Measurements from ENCODE around the gene APP.

The APP gene

DNA sequence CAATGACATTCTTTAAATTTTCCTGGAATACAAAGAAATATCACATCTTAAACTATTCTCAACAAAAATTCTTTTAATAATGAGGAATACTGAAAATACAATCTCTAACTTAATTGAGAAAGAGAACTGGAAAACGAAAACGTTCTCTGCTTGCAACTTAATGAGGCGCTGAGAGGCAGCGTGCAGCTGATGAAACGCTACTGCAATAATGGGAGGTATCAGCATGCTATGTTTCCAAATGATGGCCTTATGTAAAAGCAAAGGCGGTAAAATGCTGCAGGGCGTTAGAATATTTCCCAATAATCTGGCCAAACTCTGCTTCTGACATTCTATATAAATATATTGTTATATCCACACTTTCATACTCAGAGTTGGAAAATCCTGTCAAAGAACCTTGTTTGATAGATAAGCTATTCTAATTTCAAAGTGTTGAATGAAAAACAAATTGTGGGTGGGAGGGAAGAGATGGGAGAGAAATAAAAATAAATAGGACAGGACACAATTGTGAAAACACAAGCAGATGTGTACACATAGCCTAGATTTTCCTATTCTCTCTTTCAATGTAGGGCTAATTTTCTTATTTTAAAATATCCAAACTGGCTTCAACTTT lies 70.9 kb downstream of the APP start:
- TF ChIP-seq, protein P1, sequence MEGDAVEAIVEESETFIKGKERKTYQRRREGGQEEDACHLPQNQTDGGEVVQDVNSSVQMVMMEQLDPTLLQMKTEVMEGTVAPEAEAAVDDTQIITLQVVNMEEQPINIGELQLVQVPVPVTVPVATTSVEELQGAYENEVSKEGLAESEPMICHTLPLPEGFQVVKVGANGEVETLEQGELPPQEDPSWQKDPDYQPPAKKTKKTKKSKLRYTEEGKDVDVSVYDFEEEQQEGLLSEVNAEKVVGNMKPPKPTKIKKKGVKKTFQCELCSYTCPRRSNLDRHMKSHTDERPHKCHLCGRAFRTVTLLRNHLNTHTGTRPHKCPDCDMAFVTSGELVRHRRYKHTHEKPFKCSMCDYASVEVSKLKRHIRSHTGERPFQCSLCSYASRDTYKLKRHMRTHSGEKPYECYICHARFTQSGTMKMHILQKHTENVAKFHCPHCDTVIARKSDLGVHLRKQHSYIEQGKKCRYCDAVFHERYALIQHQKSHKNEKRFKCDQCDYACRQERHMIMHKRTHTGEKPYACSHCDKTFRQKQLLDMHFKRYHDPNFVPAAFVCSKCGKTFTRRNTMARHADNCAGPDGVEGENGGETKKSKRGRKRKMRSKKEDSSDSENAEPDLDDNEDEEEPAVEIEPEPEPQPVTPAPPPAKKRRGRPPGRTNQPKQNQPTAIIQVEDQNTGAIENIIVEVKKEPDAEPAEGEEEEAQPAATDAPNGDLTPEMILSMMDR (IDR thresholded peaks at IDR 0.05; ENCODE audit: low read depth, low read length), result no peak
- H3K4me3 ChIP-seq (replicated peaks in 1 of 2; ENCODE audit: low read depth in 2 of 2, low read length in 2 of 2), result no peak overlapping the region
- peak in 1 of 2 donors; percentile 62 for DNase-seq (ENCODE audit: low read depth in 2 of 2)

DNA sequence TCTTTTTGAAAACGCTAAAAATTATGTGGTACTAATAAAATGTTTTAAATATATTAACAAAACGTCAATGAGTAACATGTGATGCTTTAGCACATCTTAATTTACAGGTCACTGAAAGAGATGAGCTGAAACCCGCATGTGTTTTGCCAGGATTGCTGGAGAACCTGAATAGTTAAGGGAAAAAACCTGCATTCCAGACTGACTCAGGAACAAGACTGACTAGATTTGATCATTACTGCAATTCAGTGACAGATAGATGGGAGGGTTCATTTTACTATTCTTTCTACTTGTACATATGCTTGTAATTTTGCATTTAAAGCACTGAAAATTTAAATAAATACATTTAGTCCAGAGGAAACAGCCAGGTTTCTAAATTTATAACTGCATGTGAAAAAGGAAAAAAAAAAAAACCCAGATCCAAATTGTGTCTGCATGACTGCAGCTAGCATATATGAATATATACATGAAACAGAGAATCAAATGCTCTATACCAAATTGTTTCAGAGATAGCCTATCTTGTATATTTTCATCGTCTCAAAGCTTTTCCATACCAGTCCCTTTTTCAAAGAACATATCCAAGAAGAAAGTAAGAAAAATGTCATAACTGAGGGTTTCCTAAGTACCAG lies 71.7 kb downstream of the APP start:
- no peak overlapping the region for H3K4me3 ChIP-seq (replicated peaks in 1 of 2; ENCODE audit: low read depth in 2 of 2, low read length in 2 of 2)
- no peak for DNase-seq (ENCODE audit: low read depth in 2 of 2)
- TF ChIP-seq, protein P1 (IDR thresholded peaks at IDR 0.05; ENCODE audit: low read depth, low read length), result no peak

DNA sequence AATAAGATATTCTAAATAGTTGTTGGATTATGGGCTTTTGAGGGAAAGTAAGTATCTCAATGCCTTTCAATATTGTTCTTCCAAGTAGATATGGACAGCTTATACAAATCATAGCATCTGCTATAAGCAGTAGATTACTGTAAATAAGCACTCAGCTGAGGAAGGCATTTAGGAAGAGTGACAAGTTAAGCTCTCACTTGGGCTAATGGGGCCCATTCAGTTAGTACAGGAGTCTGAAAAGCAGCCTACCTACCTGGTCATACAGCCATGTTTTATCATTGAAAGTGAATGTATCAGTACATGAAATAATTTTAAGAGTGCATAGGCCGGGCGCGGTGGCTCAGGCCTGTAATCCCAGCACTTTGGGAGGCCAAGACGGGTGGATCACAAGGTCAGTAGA lies 73.1 kb downstream of the APP start:
- no peak overlapping the region for H3K4me3 ChIP-seq (replicated peaks in 1 of 2; ENCODE audit: low read depth in 2 of 2, low read length in 2 of 2)
- TF ChIP-seq, protein P1 (IDR thresholded peaks at IDR 0.05; ENCODE audit: low read depth, low read length), result no peak

DNA sequence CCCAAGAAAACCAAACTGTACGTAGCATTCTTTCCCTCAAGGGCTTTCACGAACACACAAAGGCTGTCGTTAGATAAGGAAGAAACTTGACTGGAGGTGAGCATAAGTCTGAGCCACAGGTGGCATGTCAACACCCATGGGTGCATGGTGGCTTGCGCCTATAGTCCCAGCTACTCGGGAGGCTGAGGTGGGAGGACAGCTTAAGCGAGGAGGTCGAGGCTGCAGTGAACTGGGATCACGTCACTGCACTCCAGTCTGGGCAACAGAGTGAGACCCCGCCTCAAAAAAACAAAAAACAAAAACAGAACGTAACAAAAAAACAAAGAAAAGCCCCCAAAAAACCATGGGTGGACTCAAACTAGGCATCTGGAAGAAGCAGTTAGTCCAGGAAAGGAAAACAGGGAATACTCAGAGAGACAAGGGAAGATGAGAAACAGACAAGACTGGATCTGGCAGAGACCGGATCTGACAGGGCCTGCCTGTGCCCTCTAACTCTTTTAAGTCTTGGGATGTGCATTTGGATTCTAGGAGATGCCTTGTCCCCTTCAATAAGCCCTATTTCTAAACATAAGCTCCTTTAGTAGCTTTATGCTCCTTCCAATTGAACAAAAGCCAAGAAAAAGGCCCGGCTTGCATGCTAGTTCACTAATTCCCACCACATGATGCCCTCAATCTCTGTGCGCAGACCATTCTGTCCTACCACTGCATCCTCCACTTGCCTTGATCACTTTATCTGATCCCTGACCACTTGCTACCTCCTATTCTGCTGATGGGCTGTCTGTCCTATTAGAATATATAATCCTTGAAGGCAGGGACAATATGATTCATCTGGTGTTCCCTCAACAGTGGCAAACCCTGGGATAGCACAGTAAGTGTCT lies 73.8 kb downstream of the APP start:
- no peak overlapping the region for H3K4me3 ChIP-seq (replicated peaks in 1 of 2; ENCODE audit: low read depth in 2 of 2, low read length in 2 of 2)
- TF ChIP-seq, protein P1 (IDR thresholded peaks at IDR 0.05; ENCODE audit: low read depth, low read length), result no peak

More for the DNA sequence above, 73.1 kb downstream of the APP start:
- no peak for DNase-seq (ENCODE audit: low read depth in 2 of 2)

DNA sequence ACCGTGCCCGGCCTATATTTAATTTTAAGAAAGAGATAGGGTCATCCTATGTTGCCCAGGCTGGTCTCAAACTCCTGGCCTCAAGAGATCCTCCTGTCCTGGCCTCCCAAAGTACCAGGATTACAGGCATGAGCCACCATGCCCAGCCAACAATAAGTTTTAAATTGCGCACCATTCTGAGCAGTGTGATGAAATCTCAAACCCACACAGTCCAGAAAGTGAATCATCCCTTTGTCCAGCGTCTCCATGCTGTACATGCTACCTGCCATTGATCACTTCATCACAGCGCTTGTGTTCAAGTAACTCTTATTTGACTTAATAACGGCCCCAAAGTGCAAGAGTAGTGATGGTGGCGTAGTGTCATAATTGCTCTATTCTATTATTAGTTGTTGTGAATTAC lies 75.4 kb downstream of the APP start:
- TF ChIP-seq, protein P1 (IDR thresholded peaks at IDR 0.05; ENCODE audit: low read depth, low read length), result no peak
- peak in 1 of 2 donors; percentile 33 for DNase-seq (ENCODE audit: low read depth in 2 of 2)
- H3K4me3 ChIP-seq (replicated peaks in 1 of 2; ENCODE audit: low read depth in 2 of 2, low read length in 2 of 2), result no peak overlapping the region

More for the DNA sequence above, 73.8 kb downstream of the APP start:
- no peak for DNase-seq (ENCODE audit: low read depth in 2 of 2)

DNA sequence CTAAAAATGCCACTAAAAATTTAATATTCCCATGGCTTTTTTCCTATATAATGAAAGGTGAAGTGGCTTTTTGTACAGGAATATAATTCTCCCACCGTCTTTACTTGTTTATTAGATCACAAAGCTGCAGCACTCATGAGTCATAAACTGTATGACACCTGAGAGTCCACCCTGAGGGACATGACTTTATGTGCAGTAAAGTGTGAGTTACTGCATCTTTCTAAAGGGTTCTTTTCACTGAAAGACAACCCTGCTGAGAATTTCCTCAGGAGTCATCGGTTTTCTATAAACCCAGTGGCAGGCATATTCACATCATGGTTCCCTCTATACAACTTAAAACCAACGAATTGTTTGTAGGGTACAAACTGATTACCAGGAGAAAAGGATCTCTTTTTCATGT lies 77.4 kb downstream of the APP start:
- no peak overlapping the region for H3K4me3 ChIP-seq (replicated peaks in 1 of 2; ENCODE audit: low read depth in 2 of 2, low read length in 2 of 2)
- peak; percentile 14 to 57 for DNase-seq (ENCODE audit: low read depth in 2 of 2)
- TF ChIP-seq, protein P1 (IDR thresholded peaks at IDR 0.05; ENCODE audit: low read depth, low read length), result no peak

Measured in cardiac fibroblast (primary cell).